HG03139 (cell line): ENCODE measurements around the gene DYNLT5.
"Not testable (repeated sequence)": the region's sequence is repeated elsewhere in the genome, so short reads cannot be mapped to it uniquely, and the experiment has no call there.

Experiments
- ATAC-seq: cut with Tn5 transposase; IDR thresholded peaks from one replicate; pipeline ENCODE4 v1.9.1; 2021; ENCODE audit not compliant: unreplicated experiment

Gene DYNLT5

DNA sequence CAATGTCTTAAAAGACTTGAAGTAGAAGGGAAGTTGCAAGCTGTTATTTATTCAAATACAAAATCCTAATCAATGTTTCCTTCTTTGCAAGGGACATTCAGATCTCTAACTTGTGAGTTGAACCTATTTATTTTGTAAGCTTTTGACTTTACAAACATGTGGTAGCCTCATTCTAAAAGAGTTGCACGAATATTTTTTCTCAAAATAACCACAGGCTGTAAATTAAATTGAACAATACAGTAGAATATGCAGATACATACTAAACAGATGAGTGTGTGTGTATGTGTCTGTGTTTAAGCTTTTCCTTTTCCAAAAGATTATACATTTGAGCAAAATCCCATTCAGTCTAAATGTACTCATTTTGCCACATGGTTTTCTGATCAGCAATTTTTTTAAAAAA is 4.8 kb upstream of the DYNLT5 start:
- ATAC-seq = no peak

DNA sequence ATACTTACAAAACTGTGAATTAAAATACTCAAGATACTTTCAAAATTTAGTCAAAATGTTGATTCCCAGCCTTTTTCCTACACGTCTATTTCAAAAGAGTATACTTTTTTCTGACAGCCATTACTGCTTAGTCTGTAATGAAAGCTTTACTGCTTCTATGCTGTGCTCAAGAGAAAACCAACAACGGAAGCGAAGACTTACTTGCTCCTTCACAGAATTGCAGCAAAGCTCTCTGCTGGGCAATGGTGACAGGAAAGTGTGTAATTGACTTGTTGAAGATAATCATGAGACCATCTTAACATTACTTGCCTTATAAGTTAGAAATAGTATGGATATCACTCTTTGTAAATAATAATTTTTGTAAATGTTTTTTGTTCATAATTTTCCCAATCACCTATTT is 1.7 kb upstream of the DYNLT5 start:
- ATAC-seq = no peak

DNA sequence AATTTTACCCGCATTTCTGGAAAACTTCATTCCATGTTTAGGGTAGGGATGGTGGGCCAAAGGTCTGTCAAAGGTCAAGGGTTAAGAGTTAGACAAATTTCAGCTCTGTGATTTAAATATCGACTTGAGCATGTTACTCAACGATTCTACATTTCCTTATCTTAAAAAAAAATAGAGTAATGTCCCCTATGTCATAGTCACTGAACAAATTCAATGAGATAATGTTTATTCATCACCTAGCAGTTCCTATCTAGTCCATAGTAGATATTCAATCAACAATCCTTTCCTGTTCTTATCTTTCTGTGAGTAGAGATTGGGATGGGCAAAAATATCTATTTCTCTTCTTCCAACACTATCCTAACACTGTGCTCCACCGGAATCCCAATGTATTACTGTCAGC is 1.1 kb upstream of the DYNLT5 start:
- no peak for ATAC-seq

DNA sequence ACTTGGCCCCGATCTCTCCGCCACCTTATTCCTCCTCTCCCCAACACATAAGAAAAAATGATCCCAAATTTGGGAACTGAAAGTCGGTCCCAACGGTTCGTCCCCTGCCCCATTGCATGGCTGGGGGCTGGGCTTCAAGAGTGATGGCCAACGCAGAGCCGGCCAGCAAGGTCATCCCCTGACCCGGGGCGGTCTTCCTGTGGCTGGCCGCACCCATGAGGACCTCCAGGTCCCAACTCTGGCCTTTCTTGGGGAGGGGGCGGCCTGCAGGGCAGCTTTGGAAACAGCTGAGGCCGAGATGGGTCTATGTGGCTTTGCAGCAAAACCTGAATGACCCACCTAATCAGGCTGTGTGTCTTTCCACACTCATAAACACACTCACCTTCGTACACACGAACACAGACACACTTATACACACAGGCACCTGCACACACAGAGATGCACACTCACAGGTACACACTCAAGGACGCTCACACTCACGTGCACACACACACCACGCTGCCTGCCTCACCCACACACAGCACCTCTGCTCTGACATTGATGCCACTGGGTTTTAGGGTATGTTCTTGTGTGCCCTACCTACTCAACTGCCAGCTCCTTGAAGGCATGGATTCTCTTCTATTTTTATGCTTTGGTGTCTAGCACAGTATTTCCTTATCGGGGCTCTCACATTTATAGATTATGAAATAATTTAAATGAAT is 562 bp downstream of the DYNLT5 start:
- ATAC-seq = no peak

- ATAC-seq = no peak
Observed at GRCh38 chr1:66757722-66758240, 5.5 kb downstream of the DYNLT5 start.

DNA sequence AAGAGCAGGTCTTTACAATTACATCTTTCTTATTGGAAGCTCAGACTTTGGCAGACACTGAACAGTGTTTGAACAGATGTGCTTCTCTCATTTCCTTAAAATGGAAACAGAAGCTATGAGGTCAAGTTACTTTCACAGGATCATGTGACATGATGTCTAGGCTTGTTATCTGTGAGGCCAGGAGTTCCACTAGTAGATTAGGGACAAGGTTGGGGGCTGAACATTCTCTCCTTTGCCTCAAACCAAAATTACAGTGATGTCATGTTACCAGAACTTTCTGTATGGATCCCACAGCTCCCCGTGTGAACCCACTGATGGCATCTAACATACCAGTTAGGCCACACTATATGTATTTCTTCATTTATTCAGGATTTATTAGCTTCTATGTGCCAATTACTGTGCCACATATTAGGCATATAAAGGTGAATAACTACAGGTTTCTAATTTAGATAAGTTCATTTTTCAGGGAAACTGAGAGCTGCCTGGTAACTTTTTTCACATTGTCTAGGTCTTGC is 6.0 kb downstream of the DYNLT5 start:
- peak; percentile 100 for ATAC-seq

- ATAC-seq = no peak
Observed at GRCh38 chr1:66760506-66760905, 8.2 kb downstream of the DYNLT5 start.

DNA sequence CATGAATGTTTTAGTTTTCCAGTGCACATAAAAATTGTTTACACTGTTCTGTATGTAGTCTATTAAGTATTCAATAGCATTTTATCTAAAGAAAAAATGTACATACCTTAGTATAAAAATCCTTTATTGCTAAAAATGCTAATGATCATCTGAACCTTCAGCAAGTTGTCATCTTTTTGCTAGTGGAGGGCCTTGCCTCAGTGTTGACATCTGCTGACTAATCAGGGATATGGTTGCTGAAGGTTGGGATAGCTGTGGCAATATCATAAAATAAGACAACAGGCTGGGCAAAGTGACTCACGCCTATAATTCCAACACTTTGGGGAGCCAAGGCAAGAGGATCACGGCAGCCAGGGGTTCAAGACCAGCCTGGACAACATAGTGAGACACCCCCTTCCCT is 9.0 kb downstream of the DYNLT5 start:
- no peak for ATAC-seq

GRCh38 chr1:66764994-66765578 is 12.8 kb downstream of the DYNLT5 start:
- peak; percentile 66 for ATAC-seq

DNA sequence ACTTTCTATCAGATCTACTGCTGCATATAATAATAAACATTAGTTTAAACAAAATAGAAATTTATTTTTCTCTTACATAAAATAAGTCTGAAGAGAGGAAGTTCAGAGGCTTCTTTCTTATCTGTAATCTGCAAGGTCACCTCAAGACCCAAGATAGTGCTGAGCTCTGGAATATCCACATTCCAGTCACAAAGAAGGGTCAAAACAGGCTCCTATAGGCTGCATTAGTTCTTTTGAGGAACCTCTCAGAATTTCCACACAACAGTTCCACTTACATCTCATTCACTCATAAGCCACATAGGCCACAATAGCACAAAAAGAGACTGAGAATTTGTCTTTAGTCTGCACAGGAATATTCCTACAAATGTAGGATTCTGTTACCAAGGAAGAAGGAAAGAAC is 15.4 kb downstream of the DYNLT5 start:
- no peak for ATAC-seq

DNA sequence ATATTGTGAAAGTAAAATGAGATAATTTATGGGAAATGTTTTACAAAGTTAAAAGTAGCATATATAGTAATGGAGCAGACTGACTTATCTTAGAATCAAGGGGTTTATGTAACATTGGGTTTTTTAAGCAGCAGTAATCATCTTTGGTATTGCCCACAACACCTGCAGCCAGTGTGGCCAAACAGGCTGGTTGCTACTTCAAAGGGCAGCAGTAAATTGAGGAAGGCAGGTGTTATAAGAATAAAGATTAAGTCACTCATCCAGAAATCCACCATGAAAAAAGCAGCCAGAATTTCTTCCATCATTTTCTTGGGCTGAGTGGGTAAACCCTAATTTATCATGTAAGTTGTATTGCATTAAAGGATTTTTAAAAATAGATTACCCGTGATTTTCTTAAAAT is 16.7 kb downstream of the DYNLT5 start:
- no peak for ATAC-seq

DNA sequence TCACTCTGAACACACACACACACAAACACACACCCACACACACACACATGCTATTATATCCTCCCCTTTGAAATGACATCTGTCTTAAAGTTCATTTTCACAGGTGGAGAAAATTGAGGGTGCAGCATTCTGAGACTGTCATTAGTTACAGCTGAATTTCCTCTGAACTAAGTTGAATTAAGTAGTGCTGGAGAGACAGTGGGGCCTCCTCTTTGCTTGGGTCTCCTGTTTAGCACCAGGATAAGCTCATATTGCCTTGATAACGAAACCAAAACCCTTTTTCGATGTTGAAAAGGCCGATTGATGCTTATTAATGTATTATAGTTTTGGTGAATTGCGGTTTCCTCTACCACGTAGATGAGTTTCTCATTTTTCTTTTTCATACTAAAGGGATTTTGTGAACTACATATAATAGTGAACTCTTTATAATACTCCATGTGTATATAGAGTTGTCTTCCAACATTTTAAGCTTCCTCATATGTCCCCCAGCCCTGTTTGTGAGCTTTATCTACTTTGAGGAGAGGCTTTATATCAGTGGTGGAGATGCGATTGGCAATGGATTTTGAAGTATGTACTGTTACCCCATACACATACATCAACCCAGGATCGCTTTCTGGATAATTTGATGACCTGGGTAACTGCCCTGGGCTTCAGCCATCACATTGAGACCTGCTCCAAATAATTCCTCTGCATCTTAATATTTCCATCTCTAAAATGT is 17.4 kb downstream of the DYNLT5 start:
- ATAC-seq = no peak

GRCh38 chr1:66770240-66770639 is 18.0 kb downstream of the DYNLT5 start:
- no peak for ATAC-seq

DNA sequence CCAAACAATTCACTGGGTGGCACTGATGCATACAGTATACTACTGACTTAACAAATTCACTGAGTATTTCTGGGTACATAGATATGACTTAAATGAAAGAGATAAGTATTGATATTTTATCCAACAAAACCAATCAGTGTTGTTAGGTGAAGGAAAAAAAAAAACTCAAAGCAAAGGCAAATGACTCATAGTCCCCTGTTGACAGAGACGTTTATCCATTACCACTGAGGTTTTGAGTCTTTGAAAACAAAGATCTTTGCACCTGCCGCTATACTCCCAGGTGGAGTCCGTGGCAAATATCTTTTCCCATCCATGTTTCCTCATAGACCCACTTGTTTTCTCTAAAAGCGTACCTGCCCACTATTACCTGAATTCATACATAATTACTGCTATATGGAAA is 18.4 kb downstream of the DYNLT5 start:
- no peak for ATAC-seq

DNA sequence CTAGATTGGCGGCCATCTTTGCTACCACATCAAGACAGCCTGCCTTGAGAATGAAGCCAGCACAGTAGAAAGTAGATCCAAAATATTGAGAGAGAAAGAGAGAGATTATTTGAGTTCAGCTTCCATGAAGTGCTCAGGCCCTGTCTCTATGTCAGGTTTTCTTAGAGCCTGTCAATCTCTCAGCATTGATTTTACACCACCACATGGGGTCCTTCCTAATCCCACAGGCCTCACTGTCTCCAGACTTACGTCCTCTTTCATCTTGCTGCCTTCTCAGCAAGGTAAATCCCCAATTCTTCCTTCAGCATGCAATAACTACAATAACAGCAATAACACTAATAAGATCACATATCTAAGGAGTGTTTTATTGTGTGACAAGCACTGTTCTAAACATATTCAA is 21.0 kb downstream of the DYNLT5 start:
- ATAC-seq = no peak

- no peak for ATAC-seq
Observed at GRCh38 chr1:66774438-66774837, 22.2 kb downstream of the DYNLT5 start.

- no peak for ATAC-seq
Observed at GRCh38 chr1:66775646-66776045, 23.4 kb downstream of the DYNLT5 start.

DNA sequence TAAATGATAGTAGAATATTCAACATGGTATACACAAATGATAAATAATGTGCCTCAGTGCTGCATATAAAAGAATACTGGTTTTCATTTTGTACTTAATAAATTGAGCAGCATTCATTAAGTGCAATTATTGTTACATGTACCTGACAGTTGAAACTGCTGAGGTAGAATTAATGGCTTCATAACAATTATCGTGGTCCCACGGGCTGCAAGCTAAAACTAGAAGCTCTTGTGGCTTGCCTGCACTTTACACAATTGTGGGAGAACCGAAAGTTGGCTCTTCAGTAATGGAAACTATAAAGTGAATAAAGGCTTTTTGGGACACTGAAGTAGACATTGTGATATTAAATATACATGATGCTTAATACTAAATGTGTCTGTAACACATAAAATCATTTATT is 25.6 kb downstream of the DYNLT5 start:
- no peak for ATAC-seq

GRCh38 chr1:66778266-66778665 is 26.0 kb downstream of the DYNLT5 start:
- no peak for ATAC-seq

DNA sequence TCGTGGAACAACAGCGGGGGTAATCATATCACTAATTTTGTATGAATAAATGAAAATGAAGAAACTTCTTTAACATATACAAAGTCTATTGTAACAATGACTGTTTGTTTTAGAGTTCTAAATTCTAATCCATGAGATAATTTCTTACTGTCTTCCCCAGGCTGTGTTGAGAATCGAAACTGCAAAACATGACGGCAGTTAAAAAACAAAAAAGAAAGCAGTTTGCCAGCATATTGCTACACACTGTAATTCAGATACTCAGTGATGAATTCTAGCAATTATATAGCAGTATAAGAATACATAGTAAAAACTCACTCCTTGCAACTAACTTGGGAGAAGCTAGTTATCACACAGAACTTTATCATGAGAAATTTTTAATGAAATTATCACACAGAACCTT is 26.7 kb downstream of the DYNLT5 start:
- ATAC-seq = no peak

- no peak for ATAC-seq
Observed at GRCh38 chr1:66779475-66780078, 27.3 kb downstream of the DYNLT5 start.

DNA sequence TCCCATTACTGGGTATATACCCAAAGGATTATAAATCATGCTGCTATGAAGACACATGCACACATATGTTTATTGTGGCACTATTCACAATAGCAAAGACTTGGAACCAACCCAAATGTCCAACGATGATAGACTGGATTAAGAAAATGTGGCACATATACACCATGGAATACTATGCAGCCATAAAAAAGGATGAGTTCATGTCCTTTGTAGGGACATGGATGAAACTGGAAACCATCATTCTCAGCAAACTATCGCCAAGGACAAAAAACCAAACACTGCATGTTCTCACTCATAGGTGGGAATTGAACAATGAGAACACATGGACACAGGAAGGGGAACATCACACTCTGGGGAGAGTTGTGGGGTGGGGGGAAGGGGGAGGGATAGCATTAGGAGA is 33.5 kb downstream of the DYNLT5 start:
- not testable (repeated sequence) for ATAC-seq
